PC-9 (cell line): ENCODE data around the gene SMIM17. TPM values are rescaled to one million over a fixed set of nuclear protein-coding genes. Genes with fewer than 3 reads are reported as not detected.

Experiments
- BruUV-seq: library from RNA; stranded (reverse); fragments of 400-500 nt; replicated peaks from 2 replicates; lab custom pipeline; 2021; lab: Mats Ljungman, UMichigan
- CTCF ChIA-PET: fragments of 300-600 bp; sonication (Branson Sonifier 250); formaldehyde crosslinking; loops from one replicate; lab custom pipeline; 2022; ENCODE audit warnings: antibody characterized with exemption; lab: Charles Lee
- POLR2A ChIA-PET: fragments of 300-600 bp; sonication (Branson Sonifier 250); formaldehyde crosslinking; loops from one replicate; lab custom pipeline; 2022; ENCODE audit warnings: antibody characterized with exemption; ENCODE audit not compliant: unreplicated experiment; lab: Charles Lee
- DNase-seq, 2 experiments: peaks; one replicate each; pipeline versions ENCODE4 v3.0.0 to v3.0.0-alpha.2; 2015 to 2022; ENCODE audit warnings: mixed read lengths in 1 of 2
- H2AFZ ChIP-seq: fragments of 200-600 bp; sonication (generic); 2 replicates; pipeline ENCODE4 v1.8.1; 2017; ENCODE audit warnings: antibody characterized with exemption
- H3F3A ChIP-seq: fragments of 200-600 bp; sonication (generic); 2 replicates; pipeline ENCODE4 v1.8.1; 2017; ENCODE audit warnings: antibody characterized with exemption, mild to moderate bottlenecking, low read depth; ENCODE audit not compliant: insufficient read depth
- H3K27ac ChIP-seq: fragments of 200-600 bp; sonication (generic); 2 replicates; pipeline ENCODE4 v1.6.1; 2016; ENCODE audit warnings: mixed run types
- H3K27me3 ChIP-seq: fragments of 200-600 bp; sonication (generic); 2 replicates; pipeline ENCODE4 v1.6.1; 2016; ENCODE audit warnings: low read depth, mixed run types; ENCODE audit not compliant: insufficient read depth
- H3K36me3 ChIP-seq: fragments of 200-600 bp; sonication (generic); 2 replicates; pipeline ENCODE4 v1.6.1; 2016; ENCODE audit warnings: low read depth, mixed run types
- H3K4me1 ChIP-seq: fragments of 200-600 bp; sonication (generic); replicated peaks from 2 replicates; pipeline ENCODE4 v1.6.1; 2016; ENCODE audit warnings: mixed run types; ENCODE audit not compliant: insufficient read depth
- H3K4me2 ChIP-seq: fragments of 200-600 bp; sonication (generic); 2 replicates; pipeline ENCODE4 v1.6.1; 2017; ENCODE audit warnings: mixed run types
- H3K4me3 ChIP-seq: fragments of 200-600 bp; sonication (generic); 2 replicates; pipeline ENCODE4 v1.6.1; 2016; ENCODE audit warnings: mixed run types
- H3K79me2 ChIP-seq: fragments of 200-600 bp; sonication (generic); 2 replicates; pipeline ENCODE4 v1.6.1; 2017; ENCODE audit warnings: low read depth, mixed run types
- H3K9me2 ChIP-seq: fragments of 200-600 bp; sonication (generic); 2 replicates; pipeline ENCODE4 v1.8.1; 2017; ENCODE audit warnings: mild to moderate bottlenecking; ENCODE audit not compliant: insufficient read depth
- H3K9me3 ChIP-seq: fragments of 200-600 bp; sonication (generic); 2 replicates; pipeline ENCODE4 v1.8.1; 2016; ENCODE audit warnings: low read depth; ENCODE audit not compliant: insufficient read depth
- H4K20me1 ChIP-seq: fragments of 200-600 bp; sonication (generic); 2 replicates; pipeline ENCODE4 v1.8.1; 2017; ENCODE audit not compliant: insufficient read depth
- EZH2 ChIP-seq: fragments of 200-600 bp; sonication (generic); IDR thresholded peaks from 2 replicates; pipeline ENCODE4 v1.8.0; 2017; ENCODE audit warnings: antibody characterized with exemption, low read depth
- intact Hi-C: fragments of 100-400 bp; cut with micrococcal nuclease; formaldehyde crosslinking; loops from one replicate; pipeline ENCODE4 v1.10.0; 2022; ENCODE audit not compliant: unreplicated experiment
- total RNA-seq: library from RNA; stranded (reverse); gene quantifications from 2 replicates; pipeline ENCODE4 v1.2.3, GENCODE V29; 2021
- TF ChIP-seq, protein P1 (sequence below): fragments of 200-600 bp; sonication (generic); conservative IDR thresholded peaks from 2 replicates; pipeline ENCODE4 v1.6.1; 2017; ENCODE audit warnings: mixed run types, antibody characterized with exemption, mild to moderate bottlenecking, moderate library complexity

Gene SMIM17
- total RNA-seq, 1 experiment from 2014 or later = 0.33 TPM

DNA sequence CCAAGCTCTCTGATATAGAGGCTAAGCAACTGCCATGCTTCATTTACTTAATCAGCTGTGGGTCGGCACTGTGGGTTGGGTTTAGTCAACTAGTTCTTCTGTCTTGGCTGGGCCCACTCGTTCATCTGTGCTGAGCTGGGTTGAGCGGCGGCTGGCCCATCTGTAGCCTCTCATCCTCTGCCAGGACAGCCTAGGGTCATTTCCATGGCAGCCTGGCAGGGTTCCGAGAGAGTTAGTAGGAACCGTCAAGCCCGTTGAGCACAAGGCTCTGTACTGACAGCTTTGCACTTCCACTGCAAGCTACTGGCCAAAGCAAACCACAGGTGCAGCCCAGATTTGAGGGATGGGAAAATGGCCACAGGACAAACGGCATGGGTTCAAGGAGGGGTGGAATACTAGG, 35.2 kb downstream of the SMIM17 start:
- H3K27me3 ChIP-seq = peaks cover 26% of the 10 kb centered on the region
- no TSS peak for BruUV-seq
- H3K27ac ChIP-seq = no peak overlapping the region
- no peaks in the 10 kb centered on the region for H4K20me1 ChIP-seq
- no peaks in the 10 kb centered on the region for H3K9me3 ChIP-seq
- DNase-seq = no peak
- no peaks in the 10 kb centered on the region for H3K4me1 ChIP-seq
- POLR2A ChIA-PET = no interaction called here
- H3F3A ChIP-seq = no peaks in the 10 kb centered on the region
- CTCF ChIA-PET = no interaction called here
- no peaks in the 10 kb centered on the region for H3K9me2 ChIP-seq
- no peak for TF ChIP-seq EZH2
- no peak overlapping the region for H2AFZ ChIP-seq
- H3K79me2 ChIP-seq = no peaks in the 10 kb centered on the region
- H3K36me3 ChIP-seq = no peaks in the 10 kb centered on the region
- intact Hi-C loops = no loop called here
- H3K4me2 ChIP-seq = no peak overlapping the region
- no peak overlapping the region for H3K4me3 ChIP-seq

DNA sequence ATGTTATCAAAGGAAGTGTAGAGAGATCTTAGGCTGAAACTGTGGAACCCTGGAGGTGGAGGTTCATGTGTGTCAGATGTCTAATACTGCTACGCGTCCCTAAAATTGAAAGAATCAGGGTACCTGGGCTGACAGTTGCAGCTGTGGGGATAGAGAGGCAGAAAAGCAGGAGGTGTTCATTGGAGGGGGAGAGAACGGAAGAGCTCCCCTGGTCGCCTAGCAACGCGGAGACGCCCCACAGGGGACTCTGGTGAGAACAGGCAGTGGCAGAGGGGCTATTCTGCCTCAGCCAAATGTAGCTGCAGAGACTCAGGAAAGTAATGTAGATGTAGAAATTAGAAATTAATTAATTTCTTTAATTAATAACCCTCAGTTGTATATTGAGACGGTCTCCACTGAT, 38.7 kb downstream of the SMIM17 start:
- no peaks in the 10 kb centered on the region for H3F3A ChIP-seq
- TF ChIP-seq EZH2 = no peak
- TF ChIP-seq, protein P1, sequence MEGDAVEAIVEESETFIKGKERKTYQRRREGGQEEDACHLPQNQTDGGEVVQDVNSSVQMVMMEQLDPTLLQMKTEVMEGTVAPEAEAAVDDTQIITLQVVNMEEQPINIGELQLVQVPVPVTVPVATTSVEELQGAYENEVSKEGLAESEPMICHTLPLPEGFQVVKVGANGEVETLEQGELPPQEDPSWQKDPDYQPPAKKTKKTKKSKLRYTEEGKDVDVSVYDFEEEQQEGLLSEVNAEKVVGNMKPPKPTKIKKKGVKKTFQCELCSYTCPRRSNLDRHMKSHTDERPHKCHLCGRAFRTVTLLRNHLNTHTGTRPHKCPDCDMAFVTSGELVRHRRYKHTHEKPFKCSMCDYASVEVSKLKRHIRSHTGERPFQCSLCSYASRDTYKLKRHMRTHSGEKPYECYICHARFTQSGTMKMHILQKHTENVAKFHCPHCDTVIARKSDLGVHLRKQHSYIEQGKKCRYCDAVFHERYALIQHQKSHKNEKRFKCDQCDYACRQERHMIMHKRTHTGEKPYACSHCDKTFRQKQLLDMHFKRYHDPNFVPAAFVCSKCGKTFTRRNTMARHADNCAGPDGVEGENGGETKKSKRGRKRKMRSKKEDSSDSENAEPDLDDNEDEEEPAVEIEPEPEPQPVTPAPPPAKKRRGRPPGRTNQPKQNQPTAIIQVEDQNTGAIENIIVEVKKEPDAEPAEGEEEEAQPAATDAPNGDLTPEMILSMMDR = no peak
- no peaks in the 10 kb centered on the region for H3K36me3 ChIP-seq
- no peak overlapping the region for H3K4me3 ChIP-seq
- H4K20me1 ChIP-seq = no peaks in the 10 kb centered on the region
- ChIA-PET CTCF (no interaction called here), POLR2A (no interaction called here)
- no peak overlapping the region for H2AFZ ChIP-seq
- no peaks in the 10 kb centered on the region for H3K9me3 ChIP-seq
- no peak overlapping the region for H3K27ac ChIP-seq
- intact Hi-C loops = no loop called here
- H3K4me1 ChIP-seq = no peaks in the 10 kb centered on the region
- no peaks in the 10 kb centered on the region for H3K79me2 ChIP-seq
- H3K4me2 ChIP-seq = no peak overlapping the region
- peaks cover 19% of the 10 kb centered on the region for H3K27me3 ChIP-seq
- BruUV-seq = no TSS peak
- no peak for DNase-seq
- no peaks in the 10 kb centered on the region for H3K9me2 ChIP-seq

DNA sequence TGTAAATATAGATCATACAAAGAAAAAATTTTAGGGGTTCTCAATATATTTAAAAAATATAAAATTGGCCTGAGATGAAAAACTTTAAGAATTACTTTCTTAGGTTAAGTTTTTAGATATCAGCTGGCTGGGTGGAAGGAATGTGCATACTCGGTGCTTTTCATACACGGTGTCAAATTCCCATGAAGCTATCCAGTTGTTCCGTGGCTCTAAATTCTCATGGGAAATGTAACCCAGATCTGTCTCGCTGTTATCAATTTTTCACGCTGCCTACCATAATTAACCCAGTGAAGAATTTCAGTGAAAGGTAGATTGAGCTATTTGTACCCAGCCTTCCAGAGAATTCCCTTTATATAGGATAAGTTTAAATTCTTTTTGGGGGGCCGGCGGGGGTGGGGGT, 40.2 kb downstream of the SMIM17 start:
- DNase-seq = no peak
- Histone ChIP-seq H4K20me1 (no peaks in the 10 kb centered on the region), H3F3A (no peaks in the 10 kb centered on the region), H2AFZ (no peak overlapping the region), H3K27me3 (peaks cover 19% of the 10 kb centered on the region), H3K4me2 (no peak overlapping the region), H3K9me2 (no peaks in the 10 kb centered on the region), H3K36me3 (no peaks in the 10 kb centered on the region), H3K79me2 (no peaks in the 10 kb centered on the region), H3K4me3 (no peak overlapping the region), H3K4me1 (no peaks in the 10 kb centered on the region), H3K27ac (no peak overlapping the region), H3K9me3 (no peaks in the 10 kb centered on the region)
- ChIA-PET CTCF (no interaction called here), POLR2A (no interaction called here)
- BruUV-seq = no TSS peak
- no peak for TF ChIP-seq EZH2
- TF ChIP-seq, protein P1 = no peak
- intact Hi-C loops = no loop called here

DNA sequence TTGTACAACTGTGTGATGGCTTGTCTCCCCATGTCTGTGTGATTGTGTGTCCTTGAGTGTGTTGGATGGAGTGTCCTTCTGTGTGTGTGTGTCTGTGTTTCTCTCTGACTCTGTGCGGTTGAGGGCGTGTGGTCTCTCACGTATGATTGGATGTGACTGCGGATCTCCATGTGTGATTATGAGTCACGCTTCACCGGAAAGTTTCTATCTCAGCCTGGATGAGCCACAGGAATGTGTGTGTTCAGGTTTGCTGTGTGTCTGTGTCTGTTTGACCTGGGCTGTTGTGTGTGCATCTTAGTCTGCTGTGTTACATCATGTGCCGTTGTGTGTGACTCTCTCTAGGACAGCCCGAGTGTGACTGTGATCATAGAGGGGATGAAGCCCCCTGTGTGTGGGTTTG, 44.1 kb downstream of the SMIM17 start:
- Histone ChIP-seq H3K36me3 (no peaks in the 10 kb centered on the region), H2AFZ (no peak overlapping the region), H3K9me2 (no peaks in the 10 kb centered on the region), H3K4me1 (no peaks in the 10 kb centered on the region), H3K79me2 (no peaks in the 10 kb centered on the region), H3K27me3 (peaks cover 23% of the 10 kb centered on the region), H3K4me2 (no peak overlapping the region), H3K4me3 (no peak overlapping the region), H3K9me3 (no peaks in the 10 kb centered on the region), H4K20me1 (no peaks in the 10 kb centered on the region), H3K27ac (no peak overlapping the region), H3F3A (no peaks in the 10 kb centered on the region)
- ChIA-PET CTCF (no interaction called here), POLR2A (no interaction called here)
- intact Hi-C loops = no loop called here
- no TSS peak for BruUV-seq
- TF ChIP-seq, protein P1 = no peak
- TF ChIP-seq EZH2 = no peak
- no peak for DNase-seq
